Esophagus muscularis mucosa (tissue), 3 donors: ENCODE data around the gene RNF14.

Experiments
- CTCF ChIP-seq, 3 experiments: fragments of 200-600 bp in 2 of 3; fragments of 450-650 bp in 1 of 3; sonication (generic) in 2 of 3; IDR thresholded peaks; one replicate each; pipeline ENCODE4 v1.5.1; 2017 to 2019; ENCODE audit warnings: antibody characterized with exemption in 3 of 3, mild to moderate bottlenecking in 2 of 3, moderate library complexity in 1 of 3
- POLR2A ChIP-seq: fragments of 450-650 bp; IDR thresholded peaks from one replicate; pipeline ENCODE4 v1.6.1; 2017; ENCODE audit warnings: antibody characterized with exemption, moderate library complexity, mild to moderate bottlenecking, low read depth
- POLR2AphosphoS5 ChIP-seq, 2 donors: sonication (generic); formaldehyde crosslinking; IDR thresholded peaks; one replicate each; pipeline ENCODE4 v1.6.1; 2017; ENCODE audit warnings: antibody characterized with exemption in 2 of 2

DNA sequence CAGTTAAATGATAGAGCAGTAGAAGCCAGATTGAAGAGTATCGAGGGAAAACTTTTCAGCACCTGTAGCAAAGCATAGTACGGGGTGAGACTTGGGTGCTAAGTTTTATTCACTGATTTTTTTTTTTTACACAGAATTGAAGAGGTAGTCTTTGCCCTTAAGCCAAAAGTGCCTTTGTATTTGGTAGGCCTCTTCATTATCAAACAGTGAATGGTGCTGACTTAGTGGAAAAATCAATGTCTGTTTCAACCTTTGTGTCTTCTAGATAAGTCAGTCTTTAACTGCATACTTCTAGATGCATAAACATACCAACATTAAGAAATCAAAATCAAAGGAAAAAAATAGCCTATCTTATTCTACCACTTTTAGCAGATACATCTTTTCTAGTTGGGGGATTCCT is 13.7 kb downstream of the RNF14 start:
- no peak for TF ChIP-seq CTCF (IDR thresholded peaks at IDR 0.05)
- TF ChIP-seq POLR2A = no peak
- TF ChIP-seq POLR2AphosphoS5 (IDR thresholded peaks at IDR 0.05) = no peak
